K562 (cell line): ENCODE measurements around the gene NPB. TPM values are rescaled to one million over a fixed set of nuclear protein-coding genes. Genes with fewer than 3 reads are reported as not detected.

Experiments
- ATAC-seq: fragments of 200-7000 bp; cut with Tn5 transposase; 3 replicates; pipeline ENCODE4 v1.9.1; 2020; ENCODE audit warnings: moderate library complexity
- BruUV-seq: library from RNA; stranded (reverse); fragments of 400-500 nt; replicated peaks from 2 replicates; lab custom pipeline; 2021; lab: Mats Ljungman, UMichigan
- CTCF ChIA-PET: fragments of 300-600 bp; formaldehyde crosslinking; extraction: SDS; loops from one replicate; lab custom pipeline; 2021; ENCODE audit warnings: low intra/inter-chr PET ratio; lab: Yijun Ruan, JAX
- POLR2A ChIA-PET: fragments of 300-600, 350-650 bp; sonication (Branson Sonifier 250); formaldehyde crosslinking; extraction: SDS; loops from one replicate; lab custom pipeline; 2021; ENCODE audit warnings: antibody characterized with exemption, inconsistent platforms; lab: Yijun Ruan, JAX
- DNase-seq, 4 experiments: peaks; one replicate each; pipeline versions ENCODE4 v3.0.0 to v3.0.0-alpha.2; 2011 to 2018; ENCODE audit warnings: low spot score in 3 of 4, mixed read lengths in 3 of 4; ENCODE audit errors: extremely low read depth in 1 of 4
- FAIRE-seq: peaks from 2 replicates; lab custom pipeline; 2011; peaks lifted over from hg19 to GRCh38; lab: Jason Lieb, UNC
- H2AFZ ChIP-seq: 2 replicates; pipeline ENCODE4 v1.6.0; 2011; ENCODE audit warnings: low read depth, low read length, control low read depth, inconsistent platforms
- H3K27ac ChIP-seq: fragments of 200-600 bp; 3 replicates; pipeline ENCODE4 v1.8.0; 2011; ENCODE audit warnings: low read depth, mild to moderate bottlenecking, control low read depth, inconsistent platforms, low read length, moderate library complexity, mixed read lengths; ENCODE audit errors: extremely low read depth
- H3K27me3 ChIP-seq, 2 experiments: fragments of 300-600 bp in 1 of 2; 2 replicates in 1 of 2; 3 replicates in 1 of 2; pipeline versions ENCODE4 v1.6.0 to v1.8.0; 2011; ENCODE audit warnings: inconsistent platforms in 2 of 2, low read length in 2 of 2, mild to moderate bottlenecking in 1 of 2, mixed read lengths in 1 of 2, moderate library complexity in 1 of 2; ENCODE audit not compliant: control insufficient read depth in 2 of 2, insufficient read depth in 2 of 2
- H3K36me3 ChIP-seq: fragments of 300-600 bp; 3 replicates; pipeline ENCODE4 v1.8.0; 2011; ENCODE audit warnings: mild to moderate bottlenecking, low read length, inconsistent platforms; ENCODE audit not compliant: control insufficient read depth, insufficient read depth
- H3K4me1 ChIP-seq, 2 experiments: fragments of 200-600 bp in 1 of 2; replicated peaks in 1 of 2; 2 replicates in 1 of 2; 3 replicates in 1 of 2; pipeline versions ENCODE4 v1.5.1 to v1.8.0; 2011; ENCODE audit warnings: inconsistent platforms in 2 of 2, low read length in 2 of 2, mild to moderate bottlenecking in 1 of 2, mixed read lengths in 1 of 2, moderate library complexity in 1 of 2; ENCODE audit not compliant: control insufficient read depth in 2 of 2, insufficient read depth in 2 of 2
- H3K4me2 ChIP-seq: 2 replicates; pipeline ENCODE4 v1.6.1; 2011; ENCODE audit warnings: low read length, control low read depth, inconsistent platforms, mixed read lengths; ENCODE audit not compliant: insufficient read depth
- H3K4me3 ChIP-seq: fragments of 200-600 bp; sonication (generic), shearing (Covaris generic); 2 replicates; pipeline ENCODE4 v1.5.1; 2016; ENCODE audit warnings: control low read depth, inconsistent platforms
- H3K79me2 ChIP-seq: fragments of 200-600 bp; 3 replicates; pipeline ENCODE4 v1.8.0; 2011; ENCODE audit warnings: low read length, inconsistent platforms; ENCODE audit not compliant: control insufficient read depth, insufficient read depth
- H3K9ac ChIP-seq, 2 experiments: 2 replicates each; pipeline versions ENCODE4 v1.6.0 to v1.6.1; 2011; ENCODE audit warnings: low read depth in 2 of 2, low read length in 2 of 2, control low read depth in 1 of 2, inconsistent platforms in 1 of 2, mild to moderate bottlenecking in 1 of 2, mixed read lengths in 1 of 2; ENCODE audit not compliant: insufficient read depth in 1 of 2
- H3K9me1 ChIP-seq: one replicate; pipeline ENCODE4 v1.6.0; 2011; ENCODE audit warnings: inconsistent platforms, mild to moderate bottlenecking, low read length, moderate library complexity; ENCODE audit not compliant: control insufficient read depth, insufficient read depth
- H3K9me3 ChIP-seq: replicated peaks from 2 replicates; pipeline ENCODE4 v1.5.1; 2011; ENCODE audit warnings: low read depth, low read length, inconsistent platforms; ENCODE audit not compliant: control insufficient read depth, insufficient read depth
- H4K20me1 ChIP-seq: replicated peaks from 2 replicates; pipeline ENCODE4 v1.6.1; 2011; ENCODE audit warnings: low read length, inconsistent platforms, mixed read lengths; ENCODE audit not compliant: control insufficient read depth, insufficient read depth
- POLR2G ChIP-seq: fragments of 200-400 bp; formaldehyde crosslinking; IDR thresholded peaks from 2 replicates; pipeline ENCODE4 v1.6.1; 2017; ENCODE audit warnings: low read depth, mild to moderate bottlenecking, antibody characterized with exemption, low read length, moderate library complexity
- RBFOX2 ChIP-seq: fragments of 200-400 bp; formaldehyde crosslinking; IDR thresholded peaks from 2 replicates; pipeline ENCODE4 v1.6.1; 2017; ENCODE audit warnings: low read depth, mild to moderate bottlenecking, low read length, moderate library complexity
- RBM22 ChIP-seq: fragments of 200-400 bp; formaldehyde crosslinking; IDR thresholded peaks from 2 replicates; pipeline ENCODE4 v1.6.1; 2018; ENCODE audit warnings: low read length, low read depth; ENCODE audit not compliant: poor library complexity, severe bottlenecking
- SAFB ChIP-seq: fragments of 200-400 bp; formaldehyde crosslinking; IDR thresholded peaks from 2 replicates; pipeline ENCODE4 v1.6.1; 2017; ENCODE audit warnings: low read depth, low read length, borderline replicate concordance
- SMC3 ChIP-seq: conservative IDR thresholded peaks from 2 replicates; pipeline ENCODE4 v1.6.1; 2011; ENCODE audit warnings: low read depth, low read length, improper control_type of control experiment; ENCODE audit not compliant: insufficient read depth
- WGBS: fragments of 100-300 bp; shearing (Covaris generic); methylation state at CpG from one replicate; pipeline ENCODE4 v1.1.6; 2016; ENCODE audit warnings: low coverage, mixed read lengths; ENCODE audit not compliant: insufficient coverage; ENCODE audit errors: missing lambda C conversion rate; 5-methylcytosine and 5-hydroxymethylcytosine counted together
- in situ Hi-C: fragments of 300-500 bp; cut with MboI; formaldehyde crosslinking; loops from 4 replicates; pipeline ENCODE4 v1.15.0; 2018; ENCODE audit warnings: inconsistent platforms, mixed read lengths
- intact Hi-C: fragments of 100-400 bp; cut with micrococcal nuclease; formaldehyde crosslinking; loops from 2 replicates; pipeline ENCODE4 v1.14.2; 2022
- polyA plus RNA-seq, 8 experiments: library from polyadenylated mRNA; depleted of rRNA in 4 of 8; stranded (reverse) in 5 of 8; unstranded in 3 of 8; fragments of >200 nt; fragmentation: Nextera tagmentation in 2 of 8; fragmentation: Illumina TruSeq in 1 of 8; extraction: Ambion mirVana in 2 of 8; extraction: Trizol in 1 of 8; gene quantifications; 2 replicates each; pipeline versions ENCODE4 v1.2.1 to v1.2.3, GENCODE V29; 2011 to 2014; ENCODE audit warnings: inconsistent platforms in 1 of 8, missing spikeins in 1 of 8
- total RNA-seq, 7 experiments: library from RNA; depleted of rRNA in 6 of 7; stranded (reverse); fragments of >200 nt in 6 of 7; fragmentation: Illumina TruSeq in 2 of 7; extraction: Trizol in 2 of 7; gene quantifications; 2 replicates each; pipeline versions ENCODE4 v1.2.1 to v1.2.3, GENCODE V29; 2011 to 2021; ENCODE audit warnings: low replicate concordance in 1 of 7
- TF ChIP-seq, protein P1 (sequence below): sonication (generic); formaldehyde crosslinking; IDR thresholded peaks from 2 replicates; pipeline ENCODE4 v1.8.0; 2022; ENCODE audit warnings: missing genetic modification reagents, mild to moderate bottlenecking, moderate library complexity, borderline replicate concordance

The NPB gene
- total and polyA plus RNA-seq, 9 of the 15 experiments (the other 6 are each of a cell fraction or from before 2014, with no cell fraction given) = 0.03 to 0.61 (median 0.14) TPM; not detected in 2

DNA sequence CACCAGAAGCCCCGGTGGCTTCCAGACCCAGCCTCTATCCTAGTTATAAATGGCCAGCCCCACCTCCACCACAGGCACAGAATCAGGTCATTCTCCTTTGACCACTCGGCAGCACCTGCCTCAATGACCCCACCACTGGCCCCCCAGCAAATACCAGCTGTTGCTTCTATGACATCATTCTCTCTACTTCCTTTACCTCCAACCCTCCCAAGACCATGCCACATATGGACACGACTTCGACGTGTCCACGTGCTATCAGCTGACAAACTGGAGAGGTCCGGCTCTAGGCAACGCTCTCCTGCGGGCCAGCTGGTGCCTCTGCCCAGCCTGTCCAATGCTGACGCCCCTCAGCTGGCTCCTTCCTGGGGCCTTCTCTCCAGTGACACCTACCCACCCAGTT is 16.6 kb upstream of the NPB start:
- Histone ChIP-seq H3K4me1 (peaks cover 8 to 33% of the 10 kb centered on the region in 2 experiments; a peak in 4 of 5 replicates), H3K79me2 (peaks cover 43% of the 10 kb centered on the region), H3K27ac (no peak overlapping the region), H3K36me3 (peaks cover 92% of the 10 kb centered on the region), H3K27me3 (no peaks in the 10 kb centered on the region), H3K9me3 (no peaks in the 10 kb centered on the region), H3K9ac (peak overlapping the region in 1 of 2 experiments; percentile 57; a peak in 1 of 4 replicates), H2AFZ (no peak overlapping the region), H3K4me2 (no peak overlapping the region), H3K4me3 (no peak overlapping the region), H3K9me1 (peaks cover 5% of the 10 kb centered on the region), H4K20me1 (0 out of 2 replicates have a peak, but pooled peaks cover 4% of the 10 kb centered on the region)
- in situ Hi-C loops = no loop called here
- DNase-seq = no peak
- BruUV-seq = no TSS peak
- intact Hi-C loops = no loop called here
- ATAC-seq = no peak
- WGBS = 78% methylated on average over 10 of the region's 10 CpGs
- FAIRE-seq = no peak
- ChIA-PET CTCF (no interaction called here), POLR2A (interaction anchor here (0.5 to 10.5 kb wide), 10 partner anchors 9 to 669 kb away, joined by 3 to 85 read pairs (median 4); partner anchors contain the start of gene SIRT7)
- TF ChIP-seq POLR2G (peak; percentile 43), RBM22 (peak; percentile 10), SMC3 (no peak), SAFB (no peak), RBFOX2 (peak; percentile 44; the same call in 1 of the 2 replicates)
- TF ChIP-seq, protein P1, sequence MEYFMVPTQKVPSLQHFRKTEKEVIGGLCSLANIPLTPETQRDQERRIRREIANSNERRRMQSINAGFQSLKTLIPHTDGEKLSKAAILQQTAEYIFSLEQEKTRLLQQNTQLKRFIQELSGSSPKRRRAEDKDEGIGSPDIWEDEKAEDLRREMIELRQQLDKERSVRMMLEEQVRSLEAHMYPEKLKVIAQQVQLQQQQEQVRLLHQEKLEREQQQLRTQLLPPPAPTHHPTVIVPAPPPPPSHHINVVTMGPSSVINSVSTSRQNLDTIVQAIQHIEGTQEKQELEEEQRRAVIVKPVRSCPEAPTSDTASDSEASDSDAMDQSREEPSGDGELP (CRISPR knock-in tag) = peak; percentile 14; the same call in 1 of the 2 replicates
